ENCODE measurements around the gene TMEM205.
"Not testable (repeated sequence)": the region's sequence is repeated elsewhere in the genome, so short reads cannot be mapped to it uniquely, and the experiment has no call there.

Gene TMEM205

GRCh38 chr19:11339254-11340098 lies 6.6 kb downstream of the TMEM205 start, which contains the start of gene RAB3D:
Gene RAB3D, minus strand, starts transcription at chr19:11339657. Its CDS starts 2,258 bp downstream, at chr19:11337399.
- DNase-seq (ENCODE audit: low spot score): peak; percentile 97

DNA sequence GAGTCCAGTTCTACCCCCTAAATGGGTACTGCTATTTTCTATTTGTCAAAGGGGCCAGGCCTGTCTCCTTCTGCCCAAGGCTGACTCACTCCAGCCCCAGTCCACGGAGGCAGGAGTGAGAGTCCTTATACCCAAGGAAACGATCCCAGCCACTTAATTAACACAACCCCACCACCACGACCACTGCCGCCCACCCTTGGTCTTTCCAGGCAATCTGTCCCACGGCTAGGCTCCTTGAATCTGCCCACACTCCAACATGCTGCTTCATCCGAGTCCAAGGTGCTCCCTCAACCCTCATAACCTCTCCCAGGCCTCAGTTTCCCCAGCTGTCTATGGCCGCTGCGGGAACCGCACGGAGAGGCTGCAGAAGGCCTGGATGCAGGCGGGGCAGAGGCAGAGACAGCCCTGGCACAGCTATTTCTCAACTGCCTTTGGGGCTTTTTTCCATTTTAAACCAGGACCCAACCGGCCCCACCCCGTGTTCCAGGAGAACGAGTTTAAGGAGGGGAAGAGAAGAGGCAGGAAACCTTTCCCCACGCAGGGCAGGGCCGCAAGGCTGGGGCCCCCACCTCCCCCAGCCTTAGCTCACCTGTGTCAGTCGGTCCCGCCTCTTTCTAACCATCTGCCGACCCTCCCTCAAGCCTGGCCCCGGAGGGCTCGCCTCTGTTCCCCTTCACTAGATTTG lies 7.4 kb downstream of the TMEM205 start:
- no peak for DNase-seq (ENCODE audit: low spot score)

- no peak for DNase-seq (ENCODE audit: low spot score)
Measured at GRCh38 chr19:11338121-11338520, 7.9 kb downstream of the TMEM205 start.

- no peak for DNase-seq (ENCODE audit: low spot score)
Measured at GRCh38 chr19:11337080-11337479, 9.0 kb downstream of the TMEM205 start.

- no peak for DNase-seq (ENCODE audit: low spot score)
Measured at GRCh38 chr19:11335449-11336146, 10.5 kb downstream of the TMEM205 start.

- DNase-seq (ENCODE audit: low spot score): not testable (repeated sequence)
Measured at GRCh38 chr19:11333838-11334237, 12.2 kb downstream of the TMEM205 start.

- DNase-seq (ENCODE audit: low spot score): no peak
Measured at GRCh38 chr19:11332822-11333221, 13.2 kb downstream of the TMEM205 start.

DNA sequence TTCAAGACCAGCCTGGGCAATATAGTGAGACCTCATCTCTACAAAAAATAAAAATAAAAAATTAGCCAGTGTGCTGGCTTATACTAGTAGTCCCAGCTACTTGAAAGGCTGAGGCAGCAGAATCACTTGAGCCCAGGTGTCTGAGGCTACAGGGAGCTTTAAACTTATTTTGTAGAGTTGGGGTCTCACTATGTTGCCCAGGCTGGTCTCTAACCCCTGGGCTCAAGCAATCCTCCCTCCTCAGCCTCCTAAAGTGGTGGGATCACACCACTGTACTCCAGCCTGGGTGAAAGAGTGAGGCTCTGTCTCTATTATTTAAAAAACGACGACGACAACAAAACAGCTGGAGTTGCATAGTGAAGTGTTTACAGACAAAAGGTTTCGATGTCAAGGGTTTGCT lies 14.6 kb downstream of the TMEM205 start:
- DNase-seq (ENCODE audit: low spot score): no peak

DNA sequence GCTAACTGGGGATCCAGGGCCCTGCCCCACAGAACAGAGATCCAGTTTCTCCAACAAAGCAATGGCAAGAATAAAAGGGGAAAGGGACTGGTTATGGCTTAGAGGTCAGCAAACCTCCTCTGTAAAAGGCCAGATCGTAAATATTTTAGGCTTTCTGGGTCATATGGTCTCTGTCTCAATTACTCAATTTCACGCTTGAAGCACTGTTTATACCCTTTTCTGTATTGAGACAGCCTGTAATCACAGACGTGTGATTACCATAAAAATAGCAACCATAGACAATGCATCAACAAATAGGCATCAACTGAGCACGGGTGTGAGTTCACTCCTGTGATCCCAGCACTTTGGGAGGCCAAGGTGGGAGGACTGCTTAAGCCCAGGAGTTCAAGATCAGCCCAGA lies 15.9 kb downstream of the TMEM205 start:
- no peak for DNase-seq (ENCODE audit: low spot score)

DNA sequence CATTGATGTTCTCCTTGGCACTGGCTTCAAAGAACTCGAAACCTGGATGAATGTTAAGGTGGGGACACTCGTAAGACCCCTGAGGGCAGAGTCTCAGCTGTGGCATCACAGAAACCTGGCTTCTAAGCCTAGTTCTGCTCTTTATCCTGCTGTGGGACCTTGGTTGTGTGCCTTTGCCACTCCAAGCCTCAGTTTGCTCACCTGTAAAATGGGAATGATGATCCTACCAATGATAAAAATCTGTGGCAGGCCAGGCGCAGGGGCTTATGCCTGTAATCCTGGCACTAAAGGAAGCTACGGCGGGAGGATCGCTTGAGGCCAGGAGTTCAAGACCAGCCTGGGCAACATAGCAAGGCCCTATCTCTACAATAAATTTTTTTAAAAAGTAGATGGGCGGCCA lies 20.5 kb downstream of the TMEM205 start:
- no peak for DNase-seq (ENCODE audit: low spot score)

- no peak for DNase-seq (ENCODE audit: low spot score)
Measured at GRCh38 chr19:11324748-11325389, 21.2 kb downstream of the TMEM205 start.

GRCh38 chr19:11324079-11324661 lies 21.9 kb downstream of the TMEM205 start:
- peak; percentile 94 for DNase-seq (ENCODE audit: low spot score)

- no peak for DNase-seq (ENCODE audit: low spot score)
Measured at GRCh38 chr19:11323601-11324078, 22.4 kb downstream of the TMEM205 start.

GRCh38 chr19:11322269-11323024 lies 23.6 kb downstream of the TMEM205 start:
- DNase-seq (ENCODE audit: low spot score): no peak

DNA sequence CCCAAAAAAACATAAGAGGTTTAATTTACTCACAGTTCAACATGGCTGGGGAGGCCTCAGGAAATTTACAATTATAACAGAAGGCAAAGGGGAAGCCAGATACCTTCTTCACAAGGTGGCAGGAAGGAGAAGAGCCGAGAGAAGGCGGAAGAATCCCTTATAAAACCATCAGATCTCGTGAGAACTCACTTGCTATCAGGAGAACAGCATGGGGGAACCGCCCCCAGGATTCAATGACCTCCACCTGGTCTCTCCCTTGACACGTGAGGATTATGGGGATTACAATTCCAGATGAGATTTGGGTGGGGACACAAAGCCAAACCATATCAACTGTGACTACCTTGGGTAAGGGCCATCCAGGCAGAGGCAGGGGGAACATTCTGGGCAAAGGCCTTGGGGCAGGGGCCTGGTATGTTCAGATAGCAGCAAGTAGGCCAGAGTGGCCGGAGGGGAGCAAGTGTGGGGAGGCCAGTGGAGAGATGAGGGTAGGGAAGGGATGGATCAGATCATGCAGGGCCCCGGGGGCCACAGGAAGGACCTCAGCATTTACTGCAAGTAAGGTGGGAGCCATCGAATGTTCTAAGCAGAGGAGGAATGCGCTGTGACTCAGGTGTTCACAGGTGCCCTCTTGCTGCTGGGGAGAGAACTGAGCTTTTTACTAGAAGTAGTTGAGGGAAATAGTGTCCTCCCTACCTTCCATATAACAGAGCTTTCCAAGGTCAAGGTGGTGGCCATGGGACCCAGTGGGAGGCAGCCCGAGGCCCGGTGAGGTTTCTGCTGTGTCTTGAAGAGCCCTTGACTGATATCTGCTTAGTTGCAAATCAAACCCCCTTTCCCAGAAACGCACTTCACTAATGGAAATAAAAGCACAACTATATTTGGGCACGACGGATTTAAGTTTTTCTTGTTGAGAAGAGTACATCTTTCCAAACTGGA lies 24.6 kb downstream of the TMEM205 start:
- no peak for DNase-seq (ENCODE audit: low spot score)

- DNase-seq (ENCODE audit: low spot score): not testable (repeated sequence)
Measured at GRCh38 chr19:11320278-11320995, 25.6 kb downstream of the TMEM205 start.

- no peak for DNase-seq (ENCODE audit: low spot score)
Measured at GRCh38 chr19:11306337-11306736, 39.7 kb downstream of the TMEM205 start.

- DNase-seq (ENCODE audit: low spot score): no peak
Measured at GRCh38 chr19:11304936-11305335, 41.1 kb downstream of the TMEM205 start.

- DNase-seq (ENCODE audit: low spot score): no peak
Measured at GRCh38 chr19:11300811-11301120, 45.3 kb downstream of the TMEM205 start.

Data from AG08395 (cell line).